ENCODE results near the gene TMEM132C.

- TF ChIP-seq CTCF (IDR thresholded peaks at IDR 0.05; ENCODE audit: low read length) (no peak), EZH2 (optimal IDR thresholded peaks at IDR 0.05; ENCODE audit: low read depth, low read length) (no peak), EZH2phosphoT487 (IDR thresholded peaks at IDR 0.05; ENCODE audit: low read length) (no peak)
Observed at GRCh38 chr12:128337071-128337345, 70.0 kb downstream of the TMEM132C start.

Data from MM.1S (cell line).